Transverse colon (tissue), 4 donors: Measurements from ENCODE around the gene SH3BP5.

Source experiments
- POLR2A ChIP-seq: fragments of 450-650 bp; IDR thresholded peaks from one replicate; pipeline ENCODE4 v1.6.1; 2016; ENCODE audit warnings: antibody characterized with exemption, mild to moderate bottlenecking, moderate library complexity
- POLR2AphosphoS5 ChIP-seq, 3 donors: sonication (generic); formaldehyde crosslinking; IDR thresholded peaks; one replicate each; pipeline ENCODE4 v1.6.1; 2016; ENCODE audit warnings: antibody characterized with exemption in 3 of 3
- TF ChIP-seq, protein P1 (sequence below), 5 experiments: fragments of 200-600 bp in 3 of 5; fragments of 450-650 bp in 2 of 5; sonication (generic) in 3 of 5; IDR thresholded peaks; 1 replicate in 2 of 5; 2 replicates in 3 of 5; pipeline ENCODE4 v1.5.1; 2016 to 2017; ENCODE audit warnings: antibody characterized with exemption in 5 of 5, inconsistent platforms in 3 of 5, mild to moderate bottlenecking in 2 of 5, moderate library complexity in 1 of 5

DNA sequence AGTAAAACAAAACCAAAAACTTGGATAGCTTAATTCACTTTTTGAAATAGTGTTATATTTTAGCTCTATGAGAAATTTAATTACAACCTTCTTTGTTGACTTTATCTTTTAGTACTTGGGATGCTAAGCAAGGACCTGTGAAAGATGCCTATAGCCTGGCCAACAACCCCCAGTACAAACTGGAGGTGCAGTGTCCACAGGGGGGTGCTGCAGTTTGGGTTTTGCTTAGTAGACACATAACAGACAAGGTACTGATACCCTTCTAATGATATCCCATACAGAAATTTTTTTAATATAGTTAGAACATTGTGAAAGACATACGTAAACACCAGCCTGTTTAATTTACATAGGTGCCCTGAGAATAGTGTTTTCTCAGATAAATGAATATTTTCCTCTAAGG, 91.0 kb downstream of the SH3BP5 start:
- TF ChIP-seq POLR2AphosphoS5 (IDR thresholded peaks at IDR 0.05) = no peak
- TF ChIP-seq, protein P1, sequence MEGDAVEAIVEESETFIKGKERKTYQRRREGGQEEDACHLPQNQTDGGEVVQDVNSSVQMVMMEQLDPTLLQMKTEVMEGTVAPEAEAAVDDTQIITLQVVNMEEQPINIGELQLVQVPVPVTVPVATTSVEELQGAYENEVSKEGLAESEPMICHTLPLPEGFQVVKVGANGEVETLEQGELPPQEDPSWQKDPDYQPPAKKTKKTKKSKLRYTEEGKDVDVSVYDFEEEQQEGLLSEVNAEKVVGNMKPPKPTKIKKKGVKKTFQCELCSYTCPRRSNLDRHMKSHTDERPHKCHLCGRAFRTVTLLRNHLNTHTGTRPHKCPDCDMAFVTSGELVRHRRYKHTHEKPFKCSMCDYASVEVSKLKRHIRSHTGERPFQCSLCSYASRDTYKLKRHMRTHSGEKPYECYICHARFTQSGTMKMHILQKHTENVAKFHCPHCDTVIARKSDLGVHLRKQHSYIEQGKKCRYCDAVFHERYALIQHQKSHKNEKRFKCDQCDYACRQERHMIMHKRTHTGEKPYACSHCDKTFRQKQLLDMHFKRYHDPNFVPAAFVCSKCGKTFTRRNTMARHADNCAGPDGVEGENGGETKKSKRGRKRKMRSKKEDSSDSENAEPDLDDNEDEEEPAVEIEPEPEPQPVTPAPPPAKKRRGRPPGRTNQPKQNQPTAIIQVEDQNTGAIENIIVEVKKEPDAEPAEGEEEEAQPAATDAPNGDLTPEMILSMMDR (IDR thresholded peaks at IDR 0.05) = peak in 2 of 5 experiments; percentile 8 to 16
- no peak for TF ChIP-seq POLR2A
